ENCODE results near the gene SERPIND1.
"Not testable (repeated sequence)": the region's sequence is repeated elsewhere in the genome, so short reads cannot be mapped to it uniquely, and the experiment has no call there.

SERPIND1 gene

DNA sequence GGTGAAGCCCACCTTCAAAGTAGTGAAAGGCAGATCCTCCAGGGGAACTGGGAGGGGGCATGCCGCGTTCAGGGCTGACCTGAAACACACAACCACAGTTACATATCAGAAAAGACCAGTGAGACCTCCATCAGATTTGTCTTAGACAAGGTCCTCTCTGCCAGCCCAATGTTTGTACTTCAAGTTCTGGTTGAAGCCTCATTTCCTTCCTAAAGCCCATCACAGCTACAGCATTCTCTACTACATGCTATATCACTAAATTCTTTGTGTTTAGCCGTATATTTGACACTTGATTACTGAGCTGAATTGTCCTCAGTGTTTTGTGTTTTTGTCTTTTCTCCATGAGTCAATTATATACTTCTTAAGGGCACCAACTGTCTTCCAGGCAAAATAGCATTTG, 44.6 kb downstream of the SERPIND1 start:
- DNase-seq, result no peak

- DNase-seq, result no peak
Observed at GRCh38 chr22:20819471-20819870, 45.6 kb downstream of the SERPIND1 start.

GRCh38 chr22:20821717-20822239, 47.9 kb downstream of the SERPIND1 start:
- not testable (repeated sequence) for DNase-seq

GRCh38 chr22:20822240-20822639, 48.3 kb downstream of the SERPIND1 start:
- no peak for DNase-seq

- no peak for DNase-seq
Observed at GRCh38 chr22:20823264-20823663, 49.4 kb downstream of the SERPIND1 start.

GRCh38 chr22:20825216-20825615, 51.3 kb downstream of the SERPIND1 start:
- DNase-seq, result not testable (repeated sequence)

- no peak for DNase-seq
Observed at GRCh38 chr22:20825624-20826023, 51.7 kb downstream of the SERPIND1 start.

GRCh38 chr22:20826373-20827152, 52.6 kb downstream of the SERPIND1 start:
- DNase-seq, result not testable (repeated sequence)

DNA sequence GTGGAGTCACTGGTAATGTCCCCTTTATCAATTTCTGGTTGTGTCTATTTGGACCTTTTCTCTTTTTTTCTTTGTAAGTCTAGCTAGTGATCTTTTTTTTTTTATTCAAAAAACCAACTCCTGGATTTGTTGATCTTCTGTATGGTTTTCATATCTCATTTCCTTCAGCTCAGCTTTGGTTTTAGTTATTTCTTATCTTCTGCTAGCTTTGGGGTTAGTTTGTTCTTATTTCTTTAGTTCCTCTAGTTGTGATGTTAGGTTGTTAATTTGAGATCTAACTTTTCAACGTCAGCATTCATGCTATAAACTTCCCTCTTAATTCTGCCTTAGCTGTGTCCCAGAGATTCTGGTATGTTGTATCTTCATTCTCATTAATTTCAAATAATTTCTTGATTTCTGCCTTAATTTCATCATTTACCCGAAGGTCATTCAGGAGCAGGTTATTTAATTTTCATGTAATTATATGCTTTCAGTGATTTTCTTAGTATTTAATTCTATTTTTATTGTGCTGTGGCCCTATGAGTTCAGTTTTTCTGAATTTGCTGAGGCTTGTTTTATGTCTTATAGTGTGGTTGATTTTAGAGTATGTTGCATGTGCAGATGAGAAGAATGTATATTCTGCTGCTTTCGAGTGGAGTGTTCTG, 55.7 kb downstream of the SERPIND1 start:
- no peak for DNase-seq

- DNase-seq, result no peak
Observed at GRCh38 chr22:20833225-20833665, 59.3 kb downstream of the SERPIND1 start.

DNA sequence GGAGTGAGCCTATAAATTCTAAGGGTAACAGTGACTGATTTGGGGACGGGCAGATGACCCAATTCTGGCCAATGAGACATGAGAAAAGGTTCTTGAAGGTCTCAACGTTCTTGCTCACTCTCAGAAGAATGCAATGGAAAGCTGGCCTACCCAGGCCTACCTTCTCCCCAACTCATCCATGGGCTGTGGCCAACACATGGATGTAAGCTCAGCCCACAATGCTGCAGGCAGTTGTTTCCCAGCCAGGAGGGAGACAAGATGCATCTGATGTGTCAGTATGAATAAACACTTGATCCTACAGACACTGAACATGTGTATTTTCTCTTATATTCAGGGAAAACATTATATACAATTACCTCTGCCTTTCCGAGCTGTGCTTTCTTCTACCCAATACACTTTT, 60.3 kb downstream of the SERPIND1 start:
- no peak for DNase-seq

DNA sequence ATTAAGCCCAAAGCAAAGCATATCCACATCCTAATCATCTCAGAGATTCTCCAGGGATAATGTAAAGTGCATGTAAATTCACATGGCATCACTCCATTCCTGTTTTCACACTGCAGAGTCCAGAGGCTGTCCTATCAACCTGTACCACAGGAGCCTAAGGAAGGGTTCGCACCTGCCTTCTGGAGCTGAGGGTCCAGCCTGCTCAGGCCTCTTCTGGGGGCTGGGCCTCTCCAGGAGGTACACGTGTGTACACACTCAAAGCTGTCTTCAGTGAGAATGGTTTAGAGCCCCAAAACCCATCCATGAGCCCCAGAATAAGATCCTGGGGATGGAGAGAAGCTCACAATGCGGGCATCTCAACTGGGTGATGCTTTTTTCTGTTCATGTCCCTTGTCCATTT, 60.8 kb downstream of the SERPIND1 start:
- DNase-seq, result no peak

All from activated CD4-positive, alpha-beta T cell treated with anti-CD3 and anti-CD28 coated beads, Interleukin-2, amount 50 U/mL, for 48 hours (primary cell).